Fibroblast of mammary gland (primary cell): Measurements from ENCODE around the gene PUM2.

ENCODE experiments used
- DNase-seq: peaks from one replicate; pipeline ENCODE4 v3.0.0-alpha.2; 2010; ENCODE audit warnings: low read depth
- H3K4me3 ChIP-seq: 2 replicates; pipeline ENCODE4 v1.5.1; 2011; ENCODE audit warnings: low read depth, mild to moderate bottlenecking, low read length, moderate library complexity; ENCODE audit not compliant: control insufficient read depth
- CTCF ChIP-seq: conservative IDR thresholded peaks from 2 replicates; pipeline ENCODE4 v1.5.1; 2011; ENCODE audit warnings: low read depth, low read length, inconsistent platforms; ENCODE audit not compliant: control insufficient read depth, insufficient read depth

PUM2 gene

GRCh38 chr2:20299113-20299512 is 51.5 kb downstream of the PUM2 start:
- peak; percentile 11 for DNase-seq
- TF ChIP-seq CTCF = no peak
- no peak overlapping the region for H3K4me3 ChIP-seq

- no peak overlapping the region for H3K4me3 ChIP-seq
- TF ChIP-seq CTCF = no peak
- no peak for DNase-seq
These were observed 56.4 kb downstream of the PUM2 start for GRCh38 chr2:20294231-20294630.

DNA sequence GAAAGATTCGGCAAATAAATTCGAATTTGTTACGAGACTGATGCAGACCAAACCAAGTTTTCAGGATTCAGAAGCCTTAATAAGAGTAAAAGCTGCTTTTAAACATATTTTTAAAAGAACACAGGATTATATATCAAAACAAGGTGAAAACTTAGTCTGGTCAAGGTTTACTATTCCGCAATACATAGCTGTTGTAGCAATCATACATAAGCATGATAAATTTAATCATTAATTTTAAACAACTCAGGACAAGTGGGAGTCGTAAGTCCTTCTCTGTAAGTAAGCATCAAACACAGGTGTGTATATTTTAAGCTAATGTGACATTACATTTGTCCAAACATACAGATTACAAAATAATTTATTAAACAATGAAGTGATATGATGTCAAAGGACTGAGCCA is 57.7 kb downstream of the PUM2 start:
- H3K4me3 ChIP-seq = no peak overlapping the region
- no peak for DNase-seq
- TF ChIP-seq CTCF = no peak

GRCh38 chr2:20291846-20292408 is 58.7 kb downstream of the PUM2 start:
- TF ChIP-seq CTCF = no peak
- DNase-seq = peak; percentile 21
- H3K4me3 ChIP-seq = no peak overlapping the region

- peak; percentile 69 for TF ChIP-seq CTCF
- H3K4me3 ChIP-seq = no peak overlapping the region
- DNase-seq = peak; percentile 84
These were observed 59.5 kb downstream of the PUM2 start for GRCh38 chr2:20291106-20291564.

GRCh38 chr2:20288642-20289340 is 61.9 kb downstream of the PUM2 start:
- TF ChIP-seq CTCF = no peak
- no peak overlapping the region for H3K4me3 ChIP-seq
- peak; percentile 80 for DNase-seq
